NCI-H1694 (cell line): ENCODE measurements around the gene DNAH6.

Experiments used
- DNase-seq: peaks from one replicate; lab custom pipeline; 2025; lab: John Stamatoyannopoulos, UW

DNAH6 gene

DNA sequence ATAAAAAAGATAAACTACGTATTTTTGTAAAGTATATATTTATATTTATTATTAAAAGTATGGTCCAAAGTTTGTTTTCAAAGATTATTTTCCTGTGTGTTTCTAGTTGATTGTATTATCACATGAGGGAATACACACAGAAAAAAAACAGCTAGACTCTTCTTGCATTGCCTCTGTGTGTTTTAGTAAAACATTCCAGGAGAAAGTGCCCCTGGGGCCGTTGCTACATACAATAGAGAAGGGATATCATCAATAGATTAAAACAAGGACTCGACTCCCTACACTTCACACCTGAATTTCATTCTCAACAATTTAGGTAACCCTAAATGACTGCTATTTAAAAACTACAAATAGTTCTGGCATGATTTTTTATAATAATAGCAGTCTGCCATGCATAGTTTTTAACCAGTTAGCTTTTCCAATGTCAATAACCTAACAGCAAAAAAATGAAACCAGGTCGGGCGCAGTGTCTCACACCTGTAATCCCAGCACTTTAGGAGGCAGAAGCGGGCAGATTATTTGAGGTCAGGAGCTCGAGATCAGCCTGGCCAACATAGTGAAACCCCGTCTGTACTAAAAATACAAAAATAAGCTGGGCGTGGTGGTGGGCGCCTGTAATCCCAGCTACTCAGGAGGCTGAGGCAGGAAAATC, 171.3 kb downstream of the DNAH6 start:
- no peak for DNase-seq

- DNase-seq: no peak
Measured at GRCh38 chr2:84690225-84690624, 173.9 kb downstream of the DNAH6 start.

DNA sequence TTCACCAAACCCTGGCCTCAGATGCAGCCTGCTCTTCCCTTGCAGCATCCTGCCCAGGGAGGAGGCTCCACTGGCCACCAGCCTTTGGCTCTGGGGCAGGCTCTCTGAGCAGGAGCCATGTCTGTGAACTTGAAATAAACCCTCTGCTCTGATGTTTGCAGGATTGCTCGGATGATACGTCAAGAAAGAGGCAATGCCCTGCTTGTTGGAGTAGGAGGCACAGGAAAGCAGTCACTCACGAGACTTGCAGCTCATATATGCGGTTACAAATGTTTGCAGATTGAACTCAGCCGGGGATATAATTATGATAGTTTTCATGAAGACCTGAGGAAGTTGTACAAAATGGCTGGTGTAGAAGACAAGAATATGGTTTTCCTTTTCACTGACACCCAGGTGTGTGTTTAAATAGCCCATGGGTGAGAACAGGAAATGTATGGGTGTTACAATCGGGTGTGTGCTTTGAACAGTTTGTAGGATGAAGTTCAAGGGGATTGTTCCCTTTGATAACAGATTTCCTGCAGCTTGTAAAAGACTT, 177.9 kb downstream of the DNAH6 start:
- no peak for DNase-seq

DNA sequence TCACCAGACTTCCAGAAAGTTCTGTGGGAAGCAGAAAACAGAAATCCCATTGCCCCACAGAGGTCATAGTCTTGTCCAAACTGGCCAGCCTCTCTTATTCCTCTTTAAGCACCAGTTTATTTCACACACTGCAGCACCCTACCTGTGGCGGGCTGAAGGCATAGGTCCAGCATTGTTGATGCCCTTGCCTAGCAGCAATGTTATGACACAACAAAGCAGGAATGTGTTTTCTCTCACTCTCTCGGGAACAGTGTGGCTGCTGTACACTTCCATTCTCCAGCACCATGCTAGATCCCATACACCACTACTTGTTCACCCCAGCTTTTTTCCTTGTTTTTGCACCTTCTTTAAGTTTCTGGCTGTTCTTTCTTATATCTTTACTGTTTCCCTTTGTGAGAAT, 181.6 kb downstream of the DNAH6 start:
- DNase-seq: no peak

- no peak for DNase-seq
Measured at GRCh38 chr2:84700006-84700405, 183.7 kb downstream of the DNAH6 start.

DNA sequence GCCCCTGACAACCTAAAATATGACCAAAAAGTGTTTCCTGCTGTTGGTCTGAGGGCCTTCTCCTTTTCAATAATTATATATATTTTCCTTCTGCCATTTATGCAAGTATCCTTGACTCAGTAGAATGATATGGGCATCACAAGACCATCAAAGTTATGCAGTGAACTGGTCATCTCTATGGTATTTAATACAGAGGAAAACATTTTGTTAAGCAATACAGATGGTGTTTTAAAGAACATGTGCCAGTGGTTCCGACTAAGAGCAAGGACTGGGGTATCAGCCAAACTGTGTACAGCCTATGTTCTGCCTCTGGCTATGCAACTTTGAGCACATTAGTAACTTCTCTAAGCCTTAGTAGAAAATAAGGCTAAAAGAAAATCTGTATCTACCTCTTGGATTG, 185.6 kb downstream of the DNAH6 start:
- no peak for DNase-seq

GRCh38 chr2:84702941-84703340, 186.6 kb downstream of the DNAH6 start:
- DNase-seq: no peak

- DNase-seq: no peak
Measured at GRCh38 chr2:84703831-84704230, 187.5 kb downstream of the DNAH6 start.

DNA sequence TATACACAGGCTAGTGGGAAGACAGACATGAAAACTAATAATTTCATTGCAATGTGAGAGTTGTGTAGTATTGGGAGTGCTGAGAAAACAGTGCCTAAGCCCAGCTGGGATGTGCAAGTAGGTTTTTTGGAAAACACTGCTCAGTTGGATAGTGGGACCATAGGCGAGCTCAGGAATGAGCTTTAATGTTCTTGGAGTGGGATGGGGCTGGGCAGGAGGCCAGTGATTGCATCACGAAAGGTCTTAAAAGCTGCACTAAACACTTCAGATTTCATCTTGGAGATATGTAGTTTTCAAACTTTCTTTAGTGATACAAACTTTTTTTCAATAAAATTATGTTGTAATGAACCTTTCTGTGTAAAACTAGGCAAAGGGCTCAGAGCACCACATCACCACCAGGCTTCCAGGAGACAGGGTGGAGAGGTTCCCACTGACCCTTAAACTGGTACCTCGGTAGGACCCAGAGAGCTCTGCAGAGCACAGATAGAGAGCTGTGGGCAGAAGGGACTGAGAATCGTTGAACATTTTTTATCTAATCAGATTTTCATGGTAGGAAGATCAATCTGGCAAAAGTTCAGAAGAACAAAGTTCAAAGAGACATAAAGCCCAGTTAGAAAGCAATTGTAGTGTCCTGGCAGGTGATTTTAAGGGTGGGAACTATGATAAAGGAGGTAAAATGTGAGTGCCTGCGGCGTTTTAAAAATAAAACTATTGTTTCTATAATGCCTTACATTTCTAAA, 188.4 kb downstream of the DNAH6 start:
- DNase-seq: no peak

DNA sequence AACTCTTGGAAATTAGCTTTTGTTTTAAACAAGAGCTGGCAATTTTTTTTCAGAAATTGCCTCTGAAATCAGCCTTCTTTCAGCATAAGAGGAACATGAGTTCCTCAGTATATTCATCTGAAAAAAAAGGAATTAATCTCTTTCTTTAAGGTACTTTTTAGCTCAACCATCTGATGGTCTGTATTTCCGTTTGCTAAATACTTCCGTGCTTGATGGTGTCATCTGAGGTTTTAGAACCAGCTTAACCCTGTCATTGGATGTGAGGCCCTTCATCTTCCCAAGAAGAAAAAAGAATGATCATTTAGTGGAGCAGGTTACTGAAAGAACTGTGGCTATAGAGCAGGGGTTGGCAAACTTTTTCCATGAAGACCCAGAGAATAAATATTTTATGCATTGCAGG, 189.6 kb downstream of the DNAH6 start:
- no peak for DNase-seq

DNA sequence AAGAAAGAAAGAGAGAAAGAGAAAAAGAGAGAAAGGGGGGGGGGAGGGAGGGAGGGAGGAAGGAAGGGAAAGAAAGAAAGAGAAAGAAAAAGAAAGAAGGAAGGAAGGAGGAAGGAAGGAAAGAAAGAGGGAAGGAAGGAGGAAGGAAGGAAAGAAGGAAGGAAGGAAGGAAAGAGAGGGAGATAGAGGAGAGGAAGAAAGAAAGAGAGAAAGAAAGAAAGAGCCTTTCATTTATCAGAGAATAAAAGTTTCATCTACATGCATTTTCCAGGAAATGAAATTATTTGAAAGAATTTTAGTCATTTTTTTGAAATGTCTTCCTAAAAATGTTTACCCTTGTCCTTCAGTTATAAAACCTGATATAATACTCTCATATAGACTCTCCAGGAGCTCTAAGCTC, 192.1 kb downstream of the DNAH6 start:
- DNase-seq: no peak

- no peak for DNase-seq
Measured at GRCh38 chr2:84711651-84712050, 195.4 kb downstream of the DNAH6 start.

DNA sequence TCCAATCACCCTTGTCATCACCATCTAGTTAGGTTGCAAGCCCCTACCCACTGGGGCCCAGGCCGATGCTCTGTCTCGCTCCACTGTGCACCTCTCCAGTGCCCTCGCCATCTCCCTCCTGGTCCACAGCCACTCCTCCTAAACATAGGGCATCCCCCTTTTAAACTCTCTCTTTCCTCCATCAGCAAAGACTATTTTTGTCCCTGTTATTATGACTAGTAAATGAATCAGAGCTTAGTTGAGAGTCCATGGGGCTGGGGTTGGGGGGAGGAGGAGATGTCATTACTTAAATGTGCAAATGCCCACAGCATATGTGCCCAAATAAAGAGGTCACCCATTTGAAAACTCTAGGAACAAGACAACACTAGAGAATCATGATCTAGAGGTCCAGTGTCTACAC, 197.1 kb downstream of the DNAH6 start:
- DNase-seq: no peak

DNA sequence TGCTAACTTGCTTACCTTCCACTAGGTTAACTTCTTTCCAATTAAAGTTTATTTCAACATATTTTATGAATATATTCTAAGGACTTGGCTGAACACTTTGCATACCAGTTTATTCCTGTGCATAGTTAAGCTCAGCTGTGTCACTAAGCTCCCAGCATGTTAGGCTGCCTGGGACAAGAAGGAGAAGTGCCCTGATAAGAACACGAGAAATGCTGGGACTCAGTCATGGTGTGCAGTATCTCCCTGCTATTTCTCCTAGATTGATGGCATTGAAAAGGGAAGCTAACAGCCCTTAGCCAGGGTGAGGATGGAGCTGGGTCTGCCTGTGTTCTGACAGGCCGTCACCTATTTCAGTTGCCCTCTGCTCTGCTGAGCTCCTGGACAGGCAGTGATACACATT, 200.3 kb downstream of the DNAH6 start:
- no peak for DNase-seq

GRCh38 chr2:84717302-84717701, 201.0 kb downstream of the DNAH6 start:
- DNase-seq: no peak

GRCh38 chr2:84719434-84719833, 203.1 kb downstream of the DNAH6 start:
- DNase-seq: no peak

- DNase-seq: no peak
Measured at GRCh38 chr2:84723831-84724230, 207.5 kb downstream of the DNAH6 start.

DNA sequence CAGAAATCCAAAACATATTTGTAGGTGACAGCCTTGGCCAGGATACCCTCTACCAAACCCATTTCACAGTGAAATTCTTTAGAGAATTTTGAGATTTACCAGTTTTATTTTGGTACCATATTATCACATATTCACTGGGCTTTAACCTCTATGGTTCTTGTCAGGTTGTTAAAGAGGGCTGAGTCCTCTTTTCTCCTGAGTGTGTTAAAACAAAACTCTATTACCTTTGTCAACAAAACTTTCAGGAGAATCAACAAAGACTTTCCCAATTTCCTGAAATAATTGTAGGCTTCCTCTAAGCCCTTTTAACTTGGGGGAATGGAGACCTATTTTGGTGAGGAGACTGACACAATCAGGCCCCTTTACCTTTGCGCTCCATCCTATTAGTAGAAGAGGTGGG, 209.4 kb downstream of the DNAH6 start:
- DNase-seq: no peak

DNA sequence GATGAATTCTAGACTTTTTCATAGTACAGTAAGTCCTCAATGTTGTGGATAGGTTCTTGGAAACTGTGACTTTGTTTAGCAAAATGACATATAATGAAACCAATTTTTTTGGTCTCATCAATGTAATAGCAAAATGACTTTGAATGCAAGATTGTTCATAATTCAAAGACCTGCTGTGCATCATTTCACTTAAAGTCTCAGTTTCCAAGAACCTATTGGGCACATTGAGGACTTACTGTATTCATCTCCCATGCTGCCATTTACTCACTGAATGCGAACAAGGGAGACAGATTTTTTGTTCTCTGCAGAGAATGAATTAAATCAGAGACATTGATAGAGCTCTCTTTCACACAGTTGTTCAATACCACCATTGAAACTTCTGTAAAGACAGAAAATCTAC, 211.0 kb downstream of the DNAH6 start:
- DNase-seq: no peak

GRCh38 chr2:84729224-84729623, 212.9 kb downstream of the DNAH6 start:
- DNase-seq: no peak

DNA sequence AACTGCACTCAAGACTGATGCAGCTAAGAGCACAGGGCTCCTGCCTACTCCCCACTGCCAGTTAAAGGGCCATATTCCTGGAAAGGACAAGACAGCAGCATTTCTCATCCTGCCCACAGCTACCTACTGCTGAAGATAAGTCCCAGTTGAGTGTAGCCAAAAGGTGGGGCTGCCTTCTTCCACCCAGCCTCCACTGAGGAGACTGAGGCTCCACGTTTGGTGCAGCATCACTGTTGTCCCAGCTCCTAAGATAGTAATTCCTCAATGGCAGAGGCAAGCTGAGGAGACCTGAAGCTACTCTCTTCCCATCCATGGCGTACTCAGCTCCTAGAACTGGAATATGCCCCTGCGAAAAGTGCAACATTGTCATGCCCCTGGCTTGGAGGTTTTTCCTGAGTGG, 214.9 kb downstream of the DNAH6 start:
- DNase-seq: no peak

- no peak for DNase-seq
Measured at GRCh38 chr2:84732897-84733778, 216.8 kb downstream of the DNAH6 start.

DNA sequence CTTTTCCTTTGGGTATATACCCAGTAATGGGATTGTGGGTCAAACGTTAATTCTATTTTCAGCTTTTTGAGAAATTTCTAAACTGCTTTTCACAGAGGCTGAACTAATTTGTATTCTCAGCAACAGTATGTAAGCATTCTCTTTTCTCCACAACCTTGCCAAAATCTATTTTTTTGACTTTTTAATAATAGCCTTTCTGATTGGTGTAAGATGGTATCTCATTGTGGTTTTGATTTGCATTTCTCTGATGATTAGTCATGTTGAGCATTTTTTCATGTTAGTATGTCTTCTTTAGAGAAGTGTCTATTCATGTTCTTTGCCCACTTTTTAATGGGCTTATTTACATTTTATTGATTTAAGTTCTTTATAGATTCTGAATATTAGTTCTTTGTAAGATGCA, 219.1 kb downstream of the DNAH6 start:
- DNase-seq: no peak
